Heart right ventricle (tissue), 16 donors: ENCODE results near the gene MMP25. TPM values are rescaled to one million over a fixed set of nuclear protein-coding genes. Genes with fewer than 3 reads are reported as not detected.

Experiments used
- ATAC-seq, 8 donors: fragments of 200-7000 bp; cut with Tn5 transposase; one replicate each; pipeline ENCODE4 v1.9.1; 2020; ENCODE audit warnings: mild to moderate bottlenecking in 8 of 8, moderate library complexity in 8 of 8, moderate number of reproducible peaks in 1 of 8
- DNase-seq, 2 donors: peaks; one replicate each; pipeline ENCODE4 v3.0.0-alpha.2; 2020
- H3K27ac ChIP-seq, 10 donors: fragments of 200-600 bp; sonication (generic) in 2 of 10; one replicate each; pipeline versions ENCODE4 v1.5.0 to v1.8.0; 2020 to 2022; ENCODE audit warnings: mild to moderate bottlenecking in 3 of 10
- H3K27me3 ChIP-seq, 7 donors: fragments of 200-600 bp; one replicate each; pipeline ENCODE4 v1.8.0; 2021 to 2022; ENCODE audit warnings: mild to moderate bottlenecking in 2 of 7
- H3K36me3 ChIP-seq, 9 donors: fragments of 200-600 bp; sonication (generic) in 1 of 9; one replicate each; pipeline versions ENCODE4 v1.5.0 to v1.8.0; 2020 to 2022; ENCODE audit warnings: mild to moderate bottlenecking in 2 of 9
- H3K4me1 ChIP-seq, 9 donors: fragments of 200-600 bp; sonication (generic) in 1 of 9; one replicate each; pipeline versions ENCODE4 v1.5.0 to v1.8.0; 2020 to 2022; ENCODE audit warnings: mild to moderate bottlenecking in 4 of 9
- H3K4me3 ChIP-seq, 10 donors: fragments of 200-600 bp; sonication (generic) in 2 of 10; one replicate each; pipeline versions ENCODE4 v1.5.0 to v1.8.0; 2020 to 2022; ENCODE audit warnings: mild to moderate bottlenecking in 7 of 10, moderate library complexity in 2 of 10
- H3K9me3 ChIP-seq, 11 donors: fragments of 200-600 bp in 10 of 11; sonication (generic) in 2 of 11; one replicate each; pipeline versions ENCODE4 v1.5.0 to v1.8.0; 2013 to 2022; ENCODE audit warnings: mild to moderate bottlenecking in 2 of 11, control low read depth in 1 of 11, moderate library complexity in 1 of 11
- WGBS, 2 donors: extraction: QIAGEN DNeasy Blood & Tissue Kit; methylation state at CpG; one replicate each; pipeline ENCODE4 v1.1.7; 2013; ENCODE audit warnings: inconsistent platforms in 1 of 2; 5-methylcytosine and 5-hydroxymethylcytosine counted together
- intact Hi-C, 10 donors: fragments of 100-400 bp; cut with DNase I; formaldehyde crosslinking; loops; one replicate each; pipeline versions ENCODE4 v1.11.1 to v1.14.2; 2022
- polyA plus RNA-seq, 2 donors: library from polyadenylated mRNA; stranded (reverse); fragments of 200-250 nt; gene quantifications; one replicate each; pipeline ENCODE4 v1.2.3, GENCODE V29; 2013
- total RNA-seq, 10 donors: library from RNA; stranded (reverse); fragmentation: NEBNext Ultra II Directional in 3 of 10; extraction: Animal tissue kit (Norgen Biotek cat#: 25700) in 3 of 10; gene quantifications; one replicate each; pipeline versions ENCODE4 v1.2.1 to v1.2.4, GENCODE V29; 2021 to 2023
- TF ChIP-seq, protein P1 (sequence below), 9 donors: fragments of 200-600 bp; sonication (generic) in 2 of 9; IDR thresholded peaks; one replicate each; pipeline versions ENCODE4 v1.5.0 to v1.8.0; 2021 to 2022; ENCODE audit warnings: antibody characterized with exemption in 9 of 9, mild to moderate bottlenecking in 5 of 9, moderate library complexity in 1 of 9
- donor health status: Arrhythmogenic right ventricular cardiomyopathy.
- donor health status: ischemic (EF 13 %, LVEDD 7.1; RV severe dilation, severe dysfunction).
- donor health status: healthy with polysubstance abuse.
- donor health status: DM: no; HTN: yes; CAD: no.
- donor health status: DM: no; HTN: no; CAD: no.
- donor health status: ischemic (EF 25% LVEDD 6.9; RV normal size, moderate dysfunction).
- donor health status: ischemic (EF 25% LVEDD 5.7; RV mildly dilated, moderate dysfunction).
- donor health status: healthy.
- donor health status: DM: yes; HTN: yes; CAD: no.
- donor health status: Ischemic cardiomyopathy.
- donor health status: ischemic (EF 35%, LVEDD 5.7; RV mildly dilated, moderate dysfunction).
- donor health status: nonischemic (EF 11% LVEDD 7.7; RV severe dilation, severe dysfunction).
- donor health status: DM: yes; HTN: yes; CAD: no.
- donor health status: PGD.
- donor health status: ischemic (EF 29% LVEDD 5.4; RV normal size, mild dysfunction).
- donor health status: nonischemic (EF 23%, LVEDD 6.1; RV moderate dilation, normal function).

MMP25 gene
- total and polyA plus RNA-seq, 12 donors, result 0.26 to 3.9 (median 0.97) TPM

DNA sequence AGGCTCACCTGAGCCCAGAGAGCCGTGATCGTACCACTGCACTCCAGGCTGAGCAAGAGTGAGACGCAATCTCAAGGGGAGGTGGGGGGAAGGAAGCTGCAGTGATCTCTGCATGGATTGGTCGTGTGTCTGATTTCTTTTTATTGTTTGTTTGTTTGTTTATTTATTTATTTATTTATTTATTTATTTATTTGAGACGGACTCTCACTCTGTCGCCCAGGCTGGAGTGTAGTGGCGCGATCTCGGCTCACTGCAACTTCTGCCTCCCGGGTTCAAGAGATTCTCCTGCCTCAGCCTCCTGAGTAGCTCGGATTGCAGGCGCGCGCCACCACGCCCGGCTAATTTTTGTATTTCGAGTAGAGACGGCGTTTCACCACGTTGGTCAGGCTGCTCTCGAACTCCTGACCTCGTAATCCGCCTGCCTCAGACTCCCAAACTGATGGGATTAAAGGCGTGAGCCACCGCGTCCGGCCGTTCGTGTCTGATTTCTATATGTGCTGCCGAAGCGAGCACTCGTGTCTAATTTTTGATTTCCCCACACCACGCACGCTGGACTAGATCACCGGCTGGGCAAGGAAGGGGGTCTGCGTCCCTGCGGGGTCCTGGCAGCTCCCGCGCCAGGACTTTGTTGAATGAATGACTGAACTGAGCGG lies 26.6 kb upstream of the MMP25 start:
- no peaks in the 10 kb centered on the region for H3K9me3 ChIP-seq
- no peaks in the 10 kb centered on the region for H3K36me3 ChIP-seq
- H3K4me1 ChIP-seq, result peaks cover 23 to 62% (median 53%) of the 10 kb centered on the region in 9 donors
- DNase-seq, result no peak
- peak overlapping the region in 5 of 10 donors; percentile 95 to 100 (median 98) for H3K27ac ChIP-seq
- TF ChIP-seq, protein P1, sequence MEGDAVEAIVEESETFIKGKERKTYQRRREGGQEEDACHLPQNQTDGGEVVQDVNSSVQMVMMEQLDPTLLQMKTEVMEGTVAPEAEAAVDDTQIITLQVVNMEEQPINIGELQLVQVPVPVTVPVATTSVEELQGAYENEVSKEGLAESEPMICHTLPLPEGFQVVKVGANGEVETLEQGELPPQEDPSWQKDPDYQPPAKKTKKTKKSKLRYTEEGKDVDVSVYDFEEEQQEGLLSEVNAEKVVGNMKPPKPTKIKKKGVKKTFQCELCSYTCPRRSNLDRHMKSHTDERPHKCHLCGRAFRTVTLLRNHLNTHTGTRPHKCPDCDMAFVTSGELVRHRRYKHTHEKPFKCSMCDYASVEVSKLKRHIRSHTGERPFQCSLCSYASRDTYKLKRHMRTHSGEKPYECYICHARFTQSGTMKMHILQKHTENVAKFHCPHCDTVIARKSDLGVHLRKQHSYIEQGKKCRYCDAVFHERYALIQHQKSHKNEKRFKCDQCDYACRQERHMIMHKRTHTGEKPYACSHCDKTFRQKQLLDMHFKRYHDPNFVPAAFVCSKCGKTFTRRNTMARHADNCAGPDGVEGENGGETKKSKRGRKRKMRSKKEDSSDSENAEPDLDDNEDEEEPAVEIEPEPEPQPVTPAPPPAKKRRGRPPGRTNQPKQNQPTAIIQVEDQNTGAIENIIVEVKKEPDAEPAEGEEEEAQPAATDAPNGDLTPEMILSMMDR (IDR thresholded peaks at IDR 0.05), result no peak
- H3K27me3 ChIP-seq, result peaks cover 11 to 39% (median 20%) of the 10 kb centered on the region in 7 donors
- intact Hi-C loops, result no loop called here
- WGBS, 2 donors, result 29 to 33% methylated on average over 40 of the region's 40 CpGs
- ATAC-seq, result no peak
- peak overlapping the region; percentile 47 to 87 (median 74) for H3K4me3 ChIP-seq

GRCh38 chr16:3020247-3020603 lies 26.1 kb upstream of the MMP25 start, which contains the start of gene TNFRSF12A:
TNFRSF12A (plus strand) TSS chr16:3020368; CDS start chr16:3020398, 30 bp downstream.
- H3K4me3 ChIP-seq, result peak within 1 kb of the TSS; percentile 47 to 87 (median 74)
- intact Hi-C loops, result no loop called here
- peak within 1 kb of the TSS; percentile 82 to 100 (median 97) for H3K27ac ChIP-seq
- peaks cover 11 to 34% (median 20%) of the 10 kb centered on the region in 7 donors for H3K27me3 ChIP-seq
- H3K36me3 ChIP-seq, result no peaks in the 10 kb centered on the region
- no peaks in the 10 kb centered on the region for H3K9me3 ChIP-seq
- WGBS, 2 donors, result 0 to 1% methylated on average over 41 to 48 of the region's 49 CpGs
- peak; percentile 74 to 80 for DNase-seq
- TF ChIP-seq, protein P1 (IDR thresholded peaks at IDR 0.05), result peak in 2 of 9 donors; percentile 25 to 26
- ATAC-seq, result peak in 7 of 8 donors; percentile 9 to 48 (median 28)
- peaks cover 23 to 67% (median 55%) of the 10 kb centered on the region in 9 donors for H3K4me1 ChIP-seq

GRCh38 chr16:3020604-3021448 lies 25.5 kb upstream of the MMP25 start:
- intact Hi-C loops, result no loop called here
- Histone ChIP-seq H3K9me3 (no peaks in the 10 kb centered on the region), H3K4me3 (peak overlapping the region; percentile 47 to 87 (median 74)), H3K4me1 (peaks cover 23 to 69% (median 55%) of the 10 kb centered on the region in 9 donors), H3K36me3 (peaks cover 0 to 5% (median 3%) of the 10 kb centered on the region in 9 donors), H3K27me3 (peaks cover 11 to 31% (median 20%) of the 10 kb centered on the region in 7 donors), H3K27ac (peak overlapping the region; percentile 82 to 100 (median 97))
- peak; percentile 77 to 85 for DNase-seq
- 1% methylated on average over 53 to 57 of the region's 57 CpGs for WGBS, 2 donors
- peak; percentile 31 to 56 (median 41) for ATAC-seq
- TF ChIP-seq, protein P1 (IDR thresholded peaks at IDR 0.05), result no peak
